NB4 (cell line): Measurements from ENCODE around the gene NUDT4.

Experiments used
- CTCF ChIP-seq: IDR thresholded peaks from one replicate; pipeline ENCODE4 v1.5.1; 2012; ENCODE audit warnings: low read depth, low read length
- POLR2A ChIP-seq: IDR thresholded peaks from 2 replicates; pipeline ENCODE4 v1.6.1; 2011; ENCODE audit warnings: mild to moderate bottlenecking; ENCODE audit not compliant: insufficient read length; ENCODE audit errors: extremely low read depth

GRCh38 chr12:93380480-93381121 is 2.9 kb downstream of the NUDT4 start:
- no peak for TF ChIP-seq POLR2A
- no peak for TF ChIP-seq CTCF
